ENCODE measurements around the gene RNF17. TPM values are rescaled to one million over a fixed set of nuclear protein-coding genes. Genes with fewer than 3 reads are reported as not detected.

RNF17 gene
- total and polyA plus RNA-seq, 2 of the 8 experiments (the other 6 are each of a cell fraction or from before 2014, with no cell fraction given) = not detected

DNA sequence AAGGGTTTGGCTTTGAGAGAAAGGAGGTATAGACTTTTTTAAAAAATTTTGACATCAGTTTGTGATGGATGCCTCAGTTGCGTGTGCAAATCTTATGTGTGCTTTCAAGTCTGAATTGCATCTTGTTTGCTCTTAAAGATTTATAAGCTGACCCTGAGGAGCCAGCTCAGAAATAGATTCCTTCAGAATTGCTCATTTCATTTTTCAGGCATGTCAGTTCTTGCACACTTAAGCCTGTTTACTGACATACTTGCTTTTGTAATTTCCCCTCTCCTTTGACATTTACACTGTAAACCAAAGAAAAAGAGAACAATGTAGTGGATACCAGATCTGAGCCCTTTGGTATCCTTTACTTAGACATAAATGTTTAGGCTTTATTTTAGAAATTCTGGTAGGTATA is 87.6 kb downstream of the RNF17 start (continued):
- no peak for TF ChIP-seq USF2 (IDR thresholded peaks at IDR 0.05; ENCODE audit: low read length)
- no peak for TF ChIP-seq GABPA (IDR thresholded peaks at IDR 0.05; ENCODE audit: borderline replicate concordance, insufficient read depth, low read length)
